ENCODE data around the gene HEATR9. TPM values are rescaled to one million over a fixed set of nuclear protein-coding genes. Genes with fewer than 3 reads are reported as not detected.

Gene HEATR9
- total RNA-seq, 1 experiment from 2014 or later = not detected

DNA sequence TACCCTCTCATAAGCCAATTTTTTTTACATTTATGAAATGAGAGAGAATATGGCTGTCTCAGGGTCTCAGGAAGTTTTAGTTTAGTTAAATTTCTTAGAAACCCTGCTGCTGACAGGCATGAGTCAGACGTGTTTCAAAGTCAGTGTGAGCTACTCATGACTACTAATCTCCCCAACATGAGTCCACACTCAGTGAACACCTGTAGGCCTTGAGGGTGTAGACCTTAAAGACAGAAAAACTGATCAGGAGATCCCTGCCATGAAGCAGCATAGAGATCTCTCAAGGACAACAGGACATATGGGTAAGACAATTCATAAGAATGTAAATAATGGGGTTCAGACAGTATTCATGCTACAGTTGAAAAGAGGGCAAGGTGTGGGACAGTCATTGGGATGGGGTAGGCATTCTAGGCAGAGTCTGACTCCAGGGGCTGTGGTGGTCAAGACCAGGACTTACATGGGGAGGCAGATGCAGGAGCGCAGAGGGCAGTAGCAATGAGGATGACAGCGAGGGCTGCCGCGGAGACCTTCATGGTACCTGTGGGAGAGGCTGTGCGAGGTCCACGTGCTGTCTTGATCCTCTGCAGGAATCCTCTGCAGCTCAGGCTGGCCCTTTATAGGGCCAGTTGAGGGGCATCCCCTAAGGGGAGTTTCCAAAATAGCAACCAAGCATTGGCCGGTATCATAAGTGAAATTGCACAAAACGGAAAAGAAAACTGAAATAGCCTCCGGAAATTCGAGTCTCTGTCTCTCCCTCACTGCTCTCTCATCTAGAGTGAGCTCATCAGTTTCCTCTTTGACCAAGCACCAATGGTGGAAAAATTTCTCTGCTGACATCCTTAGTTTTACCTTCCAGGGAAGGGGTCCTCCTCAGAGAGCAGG, 11.3 kb upstream of the HEATR9 start, which contains the start of gene CCL5:
Gene CCL5 (minus strand): TSS at position 588 of the 882 bp plus-strand sequence.
- Histone ChIP-seq H3K9me3 (replicated peaks) (no peaks in the 10 kb centered on the region), H3K4me1 (no peaks in the 10 kb centered on the region)
- DNase-seq = no peak

GRCh38 chr17:35878361-35878760, 9.7 kb upstream of the HEATR9 start:
- no peak for DNase-seq
- H3K27me3 ChIP-seq = peaks cover 8% of the 10 kb centered on the region; the same call in 1 of the 2 replicates
- no peaks in the 10 kb centered on the region for H3K9me3 ChIP-seq (replicated peaks)
- H3K4me3 ChIP-seq = no peak overlapping the region
- H3K27ac ChIP-seq = no peak overlapping the region
- H3K36me3 ChIP-seq = no peaks in the 10 kb centered on the region
- H3K4me1 ChIP-seq = no peaks in the 10 kb centered on the region

More for the DNA sequence above, 11.3 kb upstream of the HEATR9 start, which contains the start of gene CCL5:
- peaks cover 8% of the 10 kb centered on the region; the same call in 1 of the 2 replicates for H3K27me3 ChIP-seq
- H3K27ac ChIP-seq = no peak within 1 kb of the TSS
- H3K4me3 ChIP-seq = no peak within 1 kb of the TSS
- no peaks in the 10 kb centered on the region for H3K36me3 ChIP-seq

DNA sequence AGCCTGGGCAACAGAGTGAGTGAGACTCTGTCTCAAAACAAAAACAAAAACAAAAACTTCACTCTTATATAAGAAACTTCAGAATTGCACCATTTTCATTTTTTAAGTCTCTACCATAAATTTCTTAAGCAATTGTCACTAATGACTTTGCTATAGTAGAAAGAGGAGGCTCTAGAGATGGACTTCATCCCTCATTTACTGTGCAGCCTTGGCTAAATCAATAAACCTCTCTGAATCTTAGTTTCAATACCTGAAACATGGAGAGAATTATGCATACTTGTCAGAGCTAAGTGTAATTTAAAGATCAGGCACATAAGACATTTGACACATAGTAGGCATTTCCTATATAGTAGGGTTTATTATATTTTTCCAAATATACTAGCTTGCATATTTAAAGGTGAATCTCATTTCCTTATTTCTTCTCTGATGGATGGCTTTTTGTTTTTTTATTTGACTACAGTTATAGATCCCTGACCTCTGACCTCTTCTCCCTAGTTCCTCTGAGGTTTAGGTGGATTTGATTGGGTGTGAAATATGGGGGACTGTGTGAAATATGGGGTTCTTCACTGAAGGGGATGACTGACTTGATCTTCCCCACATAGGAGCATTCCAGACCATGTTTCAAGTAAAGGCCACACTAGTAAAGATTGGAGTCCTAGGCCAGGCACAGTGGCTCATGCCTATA, 8.8 kb upstream of the HEATR9 start:
- Histone ChIP-seq H3K4me1 (no peaks in the 10 kb centered on the region), H3K27me3 (peaks cover 8% of the 10 kb centered on the region; the same call in 1 of the 2 replicates), H3K27ac (no peak overlapping the region), H3K36me3 (no peaks in the 10 kb centered on the region), H3K9me3 (replicated peaks) (no peaks in the 10 kb centered on the region), H3K4me3 (no peak overlapping the region)
- DNase-seq = no peak

- Histone ChIP-seq H3K36me3 (no peaks in the 10 kb centered on the region), H3K9me3 (replicated peaks) (no peaks in the 10 kb centered on the region), H3K27ac (no peak overlapping the region), H3K4me3 (no peak overlapping the region), H3K4me1 (no peaks in the 10 kb centered on the region), H3K27me3 (peaks cover 8% of the 10 kb centered on the region; the same call in 1 of the 2 replicates)
- no peak for DNase-seq
Observed at GRCh38 chr17:35876534-35876933, 7.8 kb upstream of the HEATR9 start.

- Histone ChIP-seq H3K9me3 (replicated peaks) (no peaks in the 10 kb centered on the region), H3K36me3 (no peaks in the 10 kb centered on the region), H3K27ac (no peak overlapping the region), H3K4me1 (no peaks in the 10 kb centered on the region), H3K27me3 (peaks cover 8% of the 10 kb centered on the region; the same call in 1 of the 2 replicates), H3K4me3 (no peak overlapping the region)
- DNase-seq = no peak
Observed at GRCh38 chr17:35875800-35876139, 7.1 kb upstream of the HEATR9 start.

DNA sequence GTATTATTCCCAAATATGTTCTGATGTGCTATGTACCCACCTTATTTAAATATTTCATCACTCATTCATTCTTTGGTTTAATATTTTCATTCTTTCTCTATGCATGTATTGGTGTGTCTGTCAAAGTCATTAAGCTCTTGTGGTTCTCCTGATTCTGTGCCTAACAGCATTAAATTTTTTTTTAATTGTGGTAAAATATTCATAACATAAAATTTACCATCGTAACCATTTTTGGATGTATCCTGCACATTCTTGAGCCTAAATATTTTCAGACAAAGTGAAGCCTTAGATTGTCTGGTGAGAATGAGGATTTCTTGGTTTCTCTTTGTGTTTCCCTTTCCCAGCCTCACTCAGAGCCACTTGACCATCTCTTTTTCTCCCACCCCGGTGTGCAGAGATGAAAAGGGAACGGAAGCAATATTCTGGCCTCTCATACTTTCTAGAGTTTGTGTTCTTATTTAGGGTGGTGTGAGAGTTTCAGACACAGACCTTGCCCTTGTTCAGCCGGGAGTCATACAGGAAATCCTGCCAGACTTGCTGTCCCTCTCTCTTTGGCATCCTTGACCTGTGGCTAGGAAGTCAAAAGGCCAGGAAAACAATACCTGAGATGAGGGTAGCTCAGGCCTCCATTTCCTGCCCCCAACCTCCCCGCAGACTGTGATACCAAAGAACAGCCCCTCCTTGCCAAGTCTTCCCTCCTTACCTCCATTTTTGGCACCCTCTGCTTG, 6.5 kb upstream of the HEATR9 start:
- no peak overlapping the region for H3K4me3 ChIP-seq
- no peaks in the 10 kb centered on the region for H3K36me3 ChIP-seq
- peaks cover 8% of the 10 kb centered on the region; the same call in 1 of the 2 replicates for H3K27me3 ChIP-seq
- no peaks in the 10 kb centered on the region for H3K9me3 ChIP-seq (replicated peaks)
- no peak overlapping the region for H3K27ac ChIP-seq
- H3K4me1 ChIP-seq = no peaks in the 10 kb centered on the region
- DNase-seq = no peak

- Histone ChIP-seq H3K36me3 (no peaks in the 10 kb centered on the region), H3K9me3 (replicated peaks) (no peaks in the 10 kb centered on the region), H3K27ac (no peak overlapping the region), H3K4me3 (no peak overlapping the region), H3K27me3 (peaks cover 8% of the 10 kb centered on the region; the same call in 1 of the 2 replicates), H3K4me1 (no peaks in the 10 kb centered on the region)
- DNase-seq = no peak
Observed at GRCh38 chr17:35872196-35872980, 3.7 kb upstream of the HEATR9 start.

GRCh38 chr17:35870906-35871819, 2.5 kb upstream of the HEATR9 start:
- H3K36me3 ChIP-seq = no peaks in the 10 kb centered on the region
- H3K4me1 ChIP-seq = no peaks in the 10 kb centered on the region
- H3K27ac ChIP-seq = no peak overlapping the region
- H3K27me3 ChIP-seq = peaks cover 4% of the 10 kb centered on the region; the same call in 1 of the 2 replicates
- no peak for DNase-seq
- no peaks in the 10 kb centered on the region for H3K9me3 ChIP-seq (replicated peaks)
- no peak overlapping the region for H3K4me3 ChIP-seq

GRCh38 chr17:35867574-35867973, 1.1 kb downstream of the HEATR9 start:
- Histone ChIP-seq H3K4me3 (no peak overlapping the region), H3K36me3 (no peaks in the 10 kb centered on the region), H3K9me3 (replicated peaks) (no peaks in the 10 kb centered on the region), H3K4me1 (no peaks in the 10 kb centered on the region), H3K27me3 (no peaks in the 10 kb centered on the region), H3K27ac (no peak overlapping the region)
- DNase-seq = no peak

DNA sequence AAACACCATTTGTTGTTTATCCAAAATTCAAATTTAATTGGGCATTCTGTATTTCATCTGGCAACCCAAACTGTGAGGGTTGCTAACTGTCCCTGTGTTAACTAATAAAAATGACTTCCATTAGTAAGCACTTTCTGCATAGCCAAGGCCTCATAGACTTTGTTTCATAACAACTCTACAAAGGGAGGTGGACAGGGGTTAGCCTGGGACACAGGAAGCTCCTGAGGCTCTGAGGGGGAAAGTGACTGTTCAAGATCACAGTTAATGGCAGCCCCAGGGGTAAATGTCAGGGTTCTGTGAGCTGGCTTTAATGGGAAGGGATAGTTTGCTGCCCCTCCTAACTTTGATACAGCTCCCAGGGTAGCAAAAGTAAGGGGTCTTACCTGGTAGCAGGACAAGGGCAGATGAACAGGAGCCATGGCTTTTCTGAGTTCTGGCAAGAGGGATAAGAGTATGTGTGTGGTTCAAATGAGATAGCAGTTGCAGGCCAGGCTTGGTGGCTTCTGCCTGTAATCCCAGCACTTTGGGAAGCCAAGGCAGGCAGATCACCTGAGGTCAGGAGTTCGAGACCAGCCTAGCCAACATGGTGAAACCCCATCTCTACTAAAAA, 2.2 kb downstream of the HEATR9 start:
- Histone ChIP-seq H3K27me3 (no peaks in the 10 kb centered on the region), H3K4me3 (no peak overlapping the region), H3K36me3 (no peaks in the 10 kb centered on the region), H3K9me3 (replicated peaks) (no peaks in the 10 kb centered on the region), H3K4me1 (no peaks in the 10 kb centered on the region), H3K27ac (no peak overlapping the region)
- DNase-seq = no peak

DNA sequence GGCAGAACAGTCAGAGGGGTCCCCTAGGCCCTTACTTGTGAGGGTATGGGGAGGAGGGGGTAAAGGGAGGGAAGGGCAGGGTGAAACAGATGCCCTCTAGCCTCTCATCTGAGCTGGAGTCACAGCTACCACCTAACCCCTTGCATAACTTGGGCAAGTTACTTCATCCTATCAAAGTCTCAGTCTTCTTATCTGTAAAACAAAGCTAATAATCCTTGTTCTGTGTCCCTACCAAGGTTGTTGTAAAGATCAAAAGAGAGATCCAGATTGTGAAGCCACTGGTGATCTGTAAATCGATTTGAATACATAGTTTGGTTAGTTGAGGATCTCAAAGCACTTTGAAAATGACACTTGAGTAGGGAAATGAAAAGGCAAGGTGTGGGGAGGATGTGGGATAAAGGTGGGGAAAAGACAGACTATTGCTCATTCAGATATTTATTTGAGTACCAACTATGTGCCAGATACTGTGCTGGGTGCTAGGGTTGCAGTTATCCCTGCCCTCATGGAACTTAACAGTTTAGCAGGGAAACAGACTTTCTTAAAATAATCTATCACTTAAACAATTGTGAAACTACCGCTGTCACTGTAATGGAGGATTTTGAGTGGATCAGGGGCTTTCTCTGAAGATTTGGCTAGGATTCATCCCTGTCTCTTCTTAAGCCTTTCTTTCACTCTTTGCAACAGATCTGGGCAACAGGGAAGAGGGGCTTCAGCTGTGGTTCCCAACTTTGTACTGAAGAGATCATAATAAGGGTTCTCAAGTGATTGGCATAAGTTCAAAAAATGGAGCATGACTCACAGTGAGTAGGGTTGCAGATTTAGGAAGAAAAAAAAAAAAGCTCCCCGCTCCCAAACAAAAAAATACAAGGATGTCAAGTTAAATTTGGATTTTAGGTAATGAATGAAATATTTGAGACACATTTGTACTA, 3.0 kb downstream of the HEATR9 start:
- H3K27me3 ChIP-seq = no peaks in the 10 kb centered on the region
- no peak overlapping the region for H3K27ac ChIP-seq
- H3K36me3 ChIP-seq = no peaks in the 10 kb centered on the region
- H3K4me3 ChIP-seq = no peak overlapping the region
- no peaks in the 10 kb centered on the region for H3K4me1 ChIP-seq
- DNase-seq = peak in 1 of 2 experiments; percentile 31
- H3K9me3 ChIP-seq (replicated peaks) = no peaks in the 10 kb centered on the region

DNA sequence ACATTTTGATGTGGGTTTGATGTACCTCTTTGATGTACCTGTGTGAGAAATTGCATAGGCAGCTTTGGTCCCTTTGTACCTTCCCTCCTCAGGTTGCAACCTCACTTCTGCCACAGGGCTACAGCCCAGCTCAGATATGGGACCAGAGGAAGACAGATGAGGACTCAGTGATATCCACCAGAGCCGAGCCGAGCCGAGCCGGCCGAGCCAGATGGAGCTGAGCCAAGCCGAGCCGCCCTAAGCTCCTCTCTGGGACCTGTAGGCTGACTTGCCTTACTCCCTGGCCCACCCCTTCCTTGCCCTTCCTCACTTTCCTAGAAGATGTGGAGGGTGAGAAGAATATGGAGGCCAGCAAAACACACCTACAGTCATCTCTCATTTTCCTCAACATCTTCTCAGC, 3.8 kb downstream of the HEATR9 start:
- DNase-seq = no peak
- Histone ChIP-seq H3K9me3 (replicated peaks) (no peaks in the 10 kb centered on the region), H3K4me1 (no peaks in the 10 kb centered on the region), H3K27ac (no peak overlapping the region), H3K36me3 (no peaks in the 10 kb centered on the region), H3K4me3 (no peak overlapping the region), H3K27me3 (no peaks in the 10 kb centered on the region)
